ENCODE results near the gene RAB3D. TPM values are rescaled to one million over a fixed set of nuclear protein-coding genes. Genes with fewer than 3 reads are reported as not detected.
"Not testable (repeated sequence)": the region's sequence is repeated elsewhere in the genome, so short reads cannot be mapped to it uniquely, and the experiment has no call there.

RAB3D gene
- total and polyA plus RNA-seq, 2 donors, result 12.4 to 13.4 TPM

- H3K36me3 ChIP-seq (ENCODE audit: insufficient read depth), result peaks cover 8% of the 10 kb centered on the region
- no peak for DNase-seq (ENCODE audit: extremely low spot score)
These were observed 746 bp downstream of the RAB3D start for GRCh38 chr19:11338569-11339253.

GRCh38 chr19:11338121-11338520, 1.3 kb downstream of the RAB3D start:
- DNase-seq (ENCODE audit: extremely low spot score), result no peak
- 91% methylated on average over 7 of the region's 7 CpGs for WGBS
- peaks cover 8% of the 10 kb centered on the region for H3K36me3 ChIP-seq (ENCODE audit: insufficient read depth)
- no peaks in the 10 kb centered on the region for H3K4me1 ChIP-seq (ENCODE audit: insufficient read depth)
- no peak overlapping the region for H3K27ac ChIP-seq (ENCODE audit: low read depth)
- no peak overlapping the region for H3K4me3 ChIP-seq (ENCODE audit: low read depth, low read length)

More at GRCh38 chr19:11338569-11339253, 746 bp downstream of the RAB3D start:
- Histone ChIP-seq H3K4me1 (ENCODE audit: insufficient read depth) (no peaks in the 10 kb centered on the region), H3K4me3 (ENCODE audit: low read depth, low read length) (peak overlapping the region; percentile 89), H3K27ac (ENCODE audit: low read depth) (peak overlapping the region; percentile 54)
- 30% methylated on average over 21 of the region's 21 CpGs for WGBS

GRCh38 chr19:11337080-11337479, 2.4 kb downstream of the RAB3D start:
- 85% methylated on average over 14 of the region's 14 CpGs for WGBS

GRCh38 chr19:11335449-11336146, 3.9 kb downstream of the RAB3D start:
- DNase-seq (ENCODE audit: extremely low spot score), result no peak
- Histone ChIP-seq H3K4me1 (ENCODE audit: insufficient read depth) (no peaks in the 10 kb centered on the region), H3K36me3 (ENCODE audit: insufficient read depth) (peaks cover 8% of the 10 kb centered on the region), H3K27ac (ENCODE audit: low read depth) (no peak overlapping the region), H3K4me3 (ENCODE audit: low read depth, low read length) (no peak overlapping the region)
- WGBS, result 96% methylated on average over 17 of the region's 17 CpGs

More at GRCh38 chr19:11337080-11337479, 2.4 kb downstream of the RAB3D start:
- Histone ChIP-seq H3K27ac (ENCODE audit: low read depth) (no peak overlapping the region), H3K4me1 (ENCODE audit: insufficient read depth) (no peaks in the 10 kb centered on the region), H3K4me3 (ENCODE audit: low read depth, low read length) (no peak overlapping the region), H3K36me3 (ENCODE audit: insufficient read depth) (peaks cover 8% of the 10 kb centered on the region)
- no peak for DNase-seq (ENCODE audit: extremely low spot score)

GRCh38 chr19:11333838-11334237, 5.6 kb downstream of the RAB3D start:
- 85% methylated on average over 9 of the region's 9 CpGs for WGBS
- H3K27ac ChIP-seq (ENCODE audit: low read depth); H3K36me3 ChIP-seq (ENCODE audit: insufficient read depth); H3K4me3 ChIP-seq (ENCODE audit: low read depth, low read length); DNase-seq (ENCODE audit: extremely low spot score); H3K4me1 ChIP-seq (ENCODE audit: insufficient read depth): not testable (repeated sequence)

GRCh38 chr19:11332822-11333221, 6.6 kb downstream of the RAB3D start:
- WGBS, result 94% methylated on average over 5 of the region's 5 CpGs
- DNase-seq (ENCODE audit: extremely low spot score), result no peak
- H3K4me3 ChIP-seq (ENCODE audit: low read depth, low read length), result no peak overlapping the region

GRCh38 chr19:11331502-11331901, 8.0 kb downstream of the RAB3D start:
- Histone ChIP-seq H3K36me3 (ENCODE audit: insufficient read depth) (peaks cover 8% of the 10 kb centered on the region), H3K4me3 (ENCODE audit: low read depth, low read length) (no peak overlapping the region), H3K27ac (ENCODE audit: low read depth) (no peak overlapping the region), H3K4me1 (ENCODE audit: insufficient read depth) (no peaks in the 10 kb centered on the region)
- 75% methylated on average over 4 of the region's 4 CpGs for WGBS
- DNase-seq (ENCODE audit: extremely low spot score), result no peak

More at GRCh38 chr19:11332822-11333221, 6.6 kb downstream of the RAB3D start:
- no peaks in the 10 kb centered on the region for H3K4me1 ChIP-seq (ENCODE audit: insufficient read depth)
- no peak overlapping the region for H3K27ac ChIP-seq (ENCODE audit: low read depth)
- peaks cover 8% of the 10 kb centered on the region for H3K36me3 ChIP-seq (ENCODE audit: insufficient read depth)

GRCh38 chr19:11330127-11330526, 9.3 kb downstream of the RAB3D start:
- Histone ChIP-seq H3K27ac (ENCODE audit: low read depth) (no peak overlapping the region), H3K36me3 (ENCODE audit: insufficient read depth) (peaks cover under 1% of the 10 kb centered on the region), H3K4me3 (ENCODE audit: low read depth, low read length) (no peak overlapping the region), H3K4me1 (ENCODE audit: insufficient read depth) (no peaks in the 10 kb centered on the region)
- WGBS, result 60% methylated on average over 4 of the region's 4 CpGs
- DNase-seq (ENCODE audit: extremely low spot score), result no peak

GRCh38 chr19:11325544-11325943, 13.9 kb downstream of the RAB3D start:
- Histone ChIP-seq H3K4me1 (ENCODE audit: insufficient read depth) (no peaks in the 10 kb centered on the region), H3K27ac (ENCODE audit: low read depth) (no peak overlapping the region), H3K4me3 (ENCODE audit: low read depth, low read length) (no peak overlapping the region), H3K36me3 (ENCODE audit: insufficient read depth) (no peaks in the 10 kb centered on the region)
- DNase-seq (ENCODE audit: extremely low spot score), result no peak
- WGBS, result 89% methylated on average over 7 of the region's 7 CpGs

GRCh38 chr19:11324748-11325389, 14.6 kb downstream of the RAB3D start:
- Histone ChIP-seq H3K4me1 (ENCODE audit: insufficient read depth) (no peaks in the 10 kb centered on the region), H3K27ac (ENCODE audit: low read depth) (peak overlapping the region; percentile 69), H3K4me3 (ENCODE audit: low read depth, low read length) (no peak overlapping the region), H3K36me3 (ENCODE audit: insufficient read depth) (no peaks in the 10 kb centered on the region)
- 72% methylated on average over 17 of the region's 17 CpGs for WGBS
- DNase-seq (ENCODE audit: extremely low spot score), result no peak

- H3K4me3 ChIP-seq (ENCODE audit: low read depth, low read length), result no peak overlapping the region
- H3K36me3 ChIP-seq (ENCODE audit: insufficient read depth), result no peaks in the 10 kb centered on the region
These were observed 15.3 kb downstream of the RAB3D start for GRCh38 chr19:11324079-11324661.

GRCh38 chr19:11323601-11324078, 15.8 kb downstream of the RAB3D start:
- DNase-seq (ENCODE audit: extremely low spot score), result no peak
- Histone ChIP-seq H3K4me1 (ENCODE audit: insufficient read depth) (no peaks in the 10 kb centered on the region), H3K4me3 (ENCODE audit: low read depth, low read length) (no peak overlapping the region), H3K36me3 (ENCODE audit: insufficient read depth) (no peaks in the 10 kb centered on the region), H3K27ac (ENCODE audit: low read depth) (peak overlapping the region; percentile 46)
- WGBS, result 71% methylated on average over 5 of the region's 5 CpGs

More at GRCh38 chr19:11324079-11324661, 15.3 kb downstream of the RAB3D start:
- no peak for DNase-seq (ENCODE audit: extremely low spot score)
- H3K27ac ChIP-seq (ENCODE audit: low read depth), result peak overlapping the region; percentile 69
- no peaks in the 10 kb centered on the region for H3K4me1 ChIP-seq (ENCODE audit: insufficient read depth)
- WGBS, result 16% methylated on average over 10 of the region's 10 CpGs

GRCh38 chr19:11322269-11323024, 17.0 kb downstream of the RAB3D start:
- Histone ChIP-seq H3K36me3 (ENCODE audit: insufficient read depth) (no peaks in the 10 kb centered on the region), H3K4me1 (ENCODE audit: insufficient read depth) (no peaks in the 10 kb centered on the region), H3K4me3 (ENCODE audit: low read depth, low read length) (no peak overlapping the region), H3K27ac (ENCODE audit: low read depth) (no peak overlapping the region)
- no peak for DNase-seq (ENCODE audit: extremely low spot score)
- WGBS, result 53% methylated on average over 7 of the region's 7 CpGs
